Esophagus squamous epithelium (tissue), 4 donors: ENCODE measurements around the gene FAM174B.

Experiments
- POLR2A ChIP-seq, 4 donors: fragments of 450-650 bp; IDR thresholded peaks; one replicate each; pipeline ENCODE4 v1.6.1; 2017; ENCODE audit warnings: antibody characterized with exemption in 4 of 4, mild to moderate bottlenecking in 4 of 4, moderate library complexity in 3 of 4
- TF ChIP-seq, protein P1 (sequence below), 6 experiments: fragments of 450-650 bp in 4 of 6; fragments of 200-600 bp in 2 of 6; sonication (generic) in 2 of 6; IDR thresholded peaks; one replicate each; pipeline ENCODE4 v1.5.1; 2016 to 2019; ENCODE audit warnings: antibody characterized with exemption in 6 of 6, mild to moderate bottlenecking in 4 of 6, moderate library complexity in 4 of 6

- TF ChIP-seq, protein P1, sequence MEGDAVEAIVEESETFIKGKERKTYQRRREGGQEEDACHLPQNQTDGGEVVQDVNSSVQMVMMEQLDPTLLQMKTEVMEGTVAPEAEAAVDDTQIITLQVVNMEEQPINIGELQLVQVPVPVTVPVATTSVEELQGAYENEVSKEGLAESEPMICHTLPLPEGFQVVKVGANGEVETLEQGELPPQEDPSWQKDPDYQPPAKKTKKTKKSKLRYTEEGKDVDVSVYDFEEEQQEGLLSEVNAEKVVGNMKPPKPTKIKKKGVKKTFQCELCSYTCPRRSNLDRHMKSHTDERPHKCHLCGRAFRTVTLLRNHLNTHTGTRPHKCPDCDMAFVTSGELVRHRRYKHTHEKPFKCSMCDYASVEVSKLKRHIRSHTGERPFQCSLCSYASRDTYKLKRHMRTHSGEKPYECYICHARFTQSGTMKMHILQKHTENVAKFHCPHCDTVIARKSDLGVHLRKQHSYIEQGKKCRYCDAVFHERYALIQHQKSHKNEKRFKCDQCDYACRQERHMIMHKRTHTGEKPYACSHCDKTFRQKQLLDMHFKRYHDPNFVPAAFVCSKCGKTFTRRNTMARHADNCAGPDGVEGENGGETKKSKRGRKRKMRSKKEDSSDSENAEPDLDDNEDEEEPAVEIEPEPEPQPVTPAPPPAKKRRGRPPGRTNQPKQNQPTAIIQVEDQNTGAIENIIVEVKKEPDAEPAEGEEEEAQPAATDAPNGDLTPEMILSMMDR (IDR thresholded peaks at IDR 0.05): no peak
- no peak for TF ChIP-seq POLR2A (IDR thresholded peaks at IDR 0.05)
Measured at GRCh38 chr15:92582206-92582605, 73.4 kb downstream of the FAM174B start.
